T1000 (cell line): ENCODE results near the gene SLC26A6.

Source experiments
- DNase-seq: peaks from one replicate; lab custom pipeline; 2025; ENCODE audit warnings: mixed read lengths; lab: John Stamatoyannopoulos, UW

SLC26A6 gene

DNA sequence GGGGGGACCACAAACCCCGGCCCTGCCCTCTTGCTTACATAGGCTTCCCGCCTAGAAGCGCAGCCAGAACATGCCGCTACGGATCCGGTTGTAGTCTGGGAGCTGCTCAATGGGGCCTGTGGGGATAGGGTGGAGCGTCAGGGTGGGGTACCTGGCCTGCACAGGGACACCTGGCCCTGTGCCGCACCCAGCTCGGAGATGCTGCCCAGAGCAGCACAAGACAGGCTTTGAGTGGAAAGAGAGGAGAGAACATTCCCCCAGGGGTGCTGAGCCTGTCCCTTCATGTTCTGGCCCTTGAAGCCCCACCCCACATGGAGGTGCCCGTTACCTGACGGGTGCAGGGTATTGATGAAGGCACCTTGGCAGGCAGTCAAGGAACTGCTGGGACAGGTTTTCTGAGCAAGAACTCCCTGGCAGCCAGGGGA lies 36.2 kb downstream of the SLC26A6 start:
- DNase-seq = no peak

DNA sequence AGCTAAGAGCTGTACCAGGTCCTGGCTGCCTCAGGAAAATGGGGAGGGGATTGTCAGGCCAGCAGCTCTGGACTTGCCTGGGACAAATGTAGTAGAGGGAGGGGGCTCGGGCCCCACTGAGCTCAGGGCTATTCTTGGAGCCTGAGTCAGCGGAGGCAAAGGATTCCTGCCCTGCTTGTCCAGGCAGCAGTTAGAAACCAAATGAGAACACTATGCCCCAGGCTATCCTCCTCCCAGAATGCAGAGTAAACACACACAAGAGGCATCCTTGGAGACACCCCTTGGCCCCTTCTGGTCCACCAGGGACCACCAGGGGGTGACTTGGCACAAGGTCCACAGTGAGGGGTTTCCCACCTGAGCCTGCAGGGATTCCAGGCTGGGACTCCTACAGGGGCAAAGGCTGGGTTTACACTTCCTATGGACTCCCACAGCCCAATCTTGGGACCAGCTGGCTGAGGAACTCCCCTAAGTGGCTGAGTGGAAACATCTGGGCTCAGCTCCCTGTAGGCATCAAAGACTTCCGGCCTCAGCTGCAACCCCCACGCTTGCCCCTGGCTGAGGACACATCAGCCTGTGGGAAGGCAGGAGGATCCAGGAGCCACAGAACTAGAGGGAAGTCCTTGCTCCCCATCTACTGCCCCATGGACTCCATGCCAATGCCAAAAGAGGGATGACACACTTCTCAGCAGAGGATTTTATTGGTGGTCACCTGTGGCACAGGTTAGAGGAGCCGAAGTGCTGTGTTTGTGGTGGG lies 36.8 kb downstream of the SLC26A6 start:
- peak; percentile 93 for DNase-seq

DNA sequence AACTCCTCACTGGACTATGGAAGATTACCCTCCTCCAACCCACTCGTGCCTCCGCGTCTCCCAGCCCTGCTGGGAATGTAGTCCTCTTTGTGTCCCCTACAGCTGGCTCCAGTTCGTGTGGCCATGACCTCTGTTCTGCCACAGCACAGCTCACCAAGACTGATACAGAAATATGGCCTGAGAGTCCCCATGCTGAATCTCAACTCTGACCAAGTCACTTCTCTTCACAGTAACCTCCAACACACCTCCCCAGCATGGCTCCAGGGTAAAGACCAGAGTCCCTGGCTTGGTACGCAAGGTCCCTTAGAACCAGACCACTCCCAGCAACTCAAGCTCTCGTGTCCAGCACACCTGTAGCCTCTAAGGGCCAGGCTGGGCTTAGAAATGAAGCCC lies 37.9 kb downstream of the SLC26A6 start:
- DNase-seq = no peak

GRCh38 chr3:48596676-48597407 lies 38.4 kb downstream of the SLC26A6 start:
- no peak for DNase-seq

GRCh38 chr3:48596157-48596556 lies 39.1 kb downstream of the SLC26A6 start:
- DNase-seq = no peak

- DNase-seq = peak; percentile 98
Observed at GRCh38 chr3:48595526-48596121, 39.6 kb downstream of the SLC26A6 start.

DNA sequence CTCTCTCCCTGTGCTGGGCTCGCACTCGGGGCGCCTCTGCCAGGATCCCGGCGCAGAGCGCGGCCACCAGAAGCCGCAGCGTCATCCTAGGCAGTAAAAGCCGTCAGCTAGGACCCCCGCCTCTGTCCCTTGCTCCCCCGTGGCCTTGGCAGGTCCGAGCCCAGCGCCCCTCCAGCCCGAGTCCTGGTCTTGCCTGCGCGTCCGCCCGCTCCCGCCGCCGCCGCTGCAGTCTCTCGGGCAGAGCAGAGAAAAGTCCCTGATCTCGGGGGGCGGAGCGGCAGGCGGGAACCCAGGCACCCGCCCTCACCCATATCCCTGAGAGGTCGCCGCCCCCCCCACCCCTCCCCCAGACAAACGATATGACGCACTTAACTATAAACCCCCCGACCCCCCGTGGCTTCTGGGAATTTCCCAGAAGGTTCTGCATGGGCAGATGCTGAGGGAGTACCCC lies 40.2 kb downstream of the SLC26A6 start, which contains the start of gene COL7A1:
Gene COL7A1 (minus strand): TSS at position 255 of the 451 bp plus-strand sequence. CDS start 170 bp downstream, at position 85.
- no peak for DNase-seq

DNA sequence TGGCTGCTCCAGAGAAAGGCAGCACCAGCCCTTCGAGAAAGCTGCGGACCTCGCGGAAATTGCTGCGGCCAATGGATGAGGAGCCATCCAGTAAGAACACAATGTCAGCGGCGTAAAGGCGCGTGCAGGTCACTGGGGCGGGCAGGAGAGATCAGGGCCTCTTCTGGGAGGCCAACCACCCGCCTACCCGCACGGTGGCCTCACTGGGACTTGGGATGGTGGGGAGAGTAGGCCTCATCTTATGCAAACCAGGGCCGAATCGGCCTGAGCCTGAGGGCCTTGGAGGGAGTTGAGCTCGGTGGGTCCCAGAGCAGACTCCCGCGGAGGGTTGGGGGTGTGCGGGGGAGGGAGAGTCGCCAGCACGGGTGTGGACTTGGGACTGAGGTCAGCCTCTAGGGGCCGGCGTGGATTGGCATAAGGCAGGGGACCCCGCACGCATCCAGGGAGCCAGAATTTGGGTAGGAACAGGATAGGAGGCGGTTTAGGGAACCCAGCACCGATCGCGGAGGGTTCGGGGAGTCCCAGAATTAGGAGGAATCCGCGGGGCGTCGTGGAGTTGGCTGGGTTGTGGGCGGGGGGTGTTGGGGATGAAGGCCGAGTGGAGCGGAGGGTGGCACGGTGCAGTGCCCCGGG lies 40.7 kb downstream of the SLC26A6 start:
- DNase-seq = no peak

DNA sequence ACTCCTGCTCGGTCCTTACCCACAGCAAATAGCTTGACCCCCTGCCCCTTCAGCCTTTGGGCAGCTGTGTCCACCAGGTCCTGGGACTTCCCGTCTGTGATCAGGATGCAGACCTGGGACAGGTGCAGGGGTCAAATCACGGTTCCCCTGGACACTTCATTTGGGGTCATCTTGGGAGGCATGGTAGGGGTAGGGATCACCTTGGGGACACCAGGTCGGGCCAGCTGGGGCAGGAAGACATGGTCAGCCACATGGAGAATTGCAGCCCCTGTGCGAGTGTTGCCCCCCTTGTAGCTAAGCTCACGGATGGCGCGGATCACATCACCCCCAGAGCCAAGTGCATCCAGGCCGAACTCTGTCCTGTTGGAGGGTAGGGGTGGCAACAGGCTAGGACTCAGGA lies 41.9 kb downstream of the SLC26A6 start:
- no peak for DNase-seq

DNA sequence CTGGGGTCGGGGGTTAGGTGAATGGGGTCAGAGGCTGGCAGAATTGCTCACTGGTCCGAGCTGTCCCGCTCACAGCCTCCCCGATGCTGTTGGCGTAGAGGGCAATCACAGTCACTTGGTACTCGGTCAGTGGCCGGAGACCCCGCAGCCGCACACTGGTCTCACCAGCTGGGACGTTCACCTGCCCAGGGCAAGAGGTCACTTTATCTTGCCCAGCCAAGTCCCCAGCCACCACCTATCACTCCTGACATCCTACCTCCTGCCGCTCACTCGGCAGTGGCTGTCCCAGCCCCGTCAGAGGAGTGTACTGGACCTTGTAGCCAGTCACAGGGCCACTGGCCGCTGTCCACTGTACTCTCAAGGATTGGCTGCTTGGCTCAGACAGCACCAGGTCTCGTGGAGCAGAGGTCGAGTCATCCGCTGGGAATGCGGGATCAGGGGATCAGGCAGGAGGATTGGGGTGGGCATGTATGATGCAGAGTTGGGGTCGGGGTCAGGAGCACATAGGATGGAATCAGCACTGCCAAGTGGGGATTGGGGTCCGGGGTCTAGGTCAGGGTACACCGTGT lies 42.7 kb downstream of the SLC26A6 start:
- DNase-seq = no peak

DNA sequence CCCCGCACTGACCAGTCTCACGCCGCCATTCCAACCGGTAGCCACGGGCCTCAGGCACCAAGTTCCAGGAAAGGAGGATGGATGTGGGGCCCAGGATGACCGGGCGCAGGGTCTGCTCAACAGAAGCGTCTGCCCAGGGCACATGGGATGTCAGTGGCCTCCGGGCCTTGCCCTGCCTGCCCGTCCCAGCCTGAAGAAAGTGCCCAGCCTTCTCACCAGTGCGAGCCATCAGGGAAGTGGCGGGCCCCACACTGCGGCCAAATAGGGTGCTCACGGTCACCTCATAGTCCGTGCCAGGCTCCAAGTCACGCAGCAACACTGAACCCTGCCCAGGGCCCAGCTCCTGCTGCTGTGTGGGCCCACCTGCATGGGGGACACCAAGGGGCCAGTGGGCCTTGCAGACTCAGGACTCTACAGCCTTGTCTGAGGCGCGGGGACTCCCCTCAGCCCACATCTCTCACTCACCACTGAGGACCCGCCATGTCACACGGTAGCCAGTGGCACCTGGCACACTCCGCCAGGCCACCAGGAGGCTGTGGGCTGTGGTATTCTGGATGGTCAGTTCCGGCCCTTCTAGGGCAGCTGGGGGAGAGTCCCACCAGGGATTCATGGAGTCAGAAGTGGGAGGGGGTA lies 43.3 kb downstream of the SLC26A6 start:
- no peak for DNase-seq

DNA sequence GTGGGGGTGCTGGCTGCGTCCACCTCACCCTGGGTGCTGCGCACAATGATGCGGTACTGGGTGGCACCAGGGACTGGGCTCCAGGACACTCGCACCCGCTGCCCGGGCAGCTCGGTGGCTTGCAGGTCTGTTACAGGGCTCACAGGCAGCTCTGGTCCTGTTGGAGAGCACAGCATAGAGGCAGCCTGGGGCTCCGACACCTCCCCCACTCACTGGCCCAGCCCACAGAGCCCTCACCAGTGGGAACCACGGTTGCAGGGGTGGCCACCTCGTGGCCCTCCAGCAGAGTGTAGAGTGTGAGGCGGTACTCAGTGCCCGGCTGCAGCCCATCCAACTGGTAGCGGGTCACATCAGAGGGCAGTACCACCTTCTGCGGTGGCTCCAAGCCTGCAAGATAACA lies 43.8 kb downstream of the SLC26A6 start:
- no peak for DNase-seq

- DNase-seq = no peak
Observed at GRCh38 chr3:48588230-48588629, 47.0 kb downstream of the SLC26A6 start.

DNA sequence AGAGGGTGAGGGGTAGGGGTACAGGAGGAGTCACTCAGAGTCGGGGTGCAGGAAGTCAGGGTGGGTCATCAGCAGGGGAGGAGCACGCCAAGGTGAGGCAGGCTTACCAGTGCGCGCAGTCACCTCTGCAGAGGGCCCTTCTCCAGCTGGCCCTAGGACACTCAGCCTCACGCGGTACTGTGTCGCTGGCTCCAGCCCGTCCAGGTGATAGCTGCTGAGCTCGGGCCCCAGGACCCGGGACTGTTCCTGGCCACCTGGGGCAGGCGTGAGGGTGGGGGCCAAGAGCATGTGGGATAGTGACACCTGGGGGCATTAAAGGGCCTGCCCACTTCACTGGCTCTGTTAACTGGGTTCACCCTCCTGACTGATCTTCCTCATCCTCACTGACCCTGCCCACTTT lies 47.6 kb downstream of the SLC26A6 start:
- DNase-seq = no peak

- no peak for DNase-seq
Observed at GRCh38 chr3:48585411-48585810, 49.9 kb downstream of the SLC26A6 start.

DNA sequence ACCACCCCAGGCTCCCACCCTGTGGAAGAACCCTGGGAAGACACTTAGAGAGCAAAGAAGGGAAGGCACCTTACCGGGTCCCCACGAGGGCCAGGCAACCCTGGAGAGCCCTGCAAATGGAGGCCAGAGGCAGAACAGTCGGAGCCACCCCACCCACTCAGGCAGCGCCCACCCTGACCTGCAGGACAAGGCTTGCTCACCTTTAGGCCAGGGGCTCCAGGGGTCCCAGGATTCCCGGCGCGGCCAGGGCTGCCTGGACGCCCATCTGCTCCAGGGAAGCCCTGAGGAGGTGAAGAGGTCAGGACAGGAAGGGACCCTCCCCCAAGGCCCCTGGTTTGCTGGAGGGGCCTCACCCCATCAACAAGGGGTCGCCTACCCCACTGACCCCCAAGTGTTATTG lies 50.4 kb downstream of the SLC26A6 start:
- DNase-seq = no peak

- DNase-seq = no peak
Observed at GRCh38 chr3:48581621-48582481, 53.4 kb downstream of the SLC26A6 start.

- DNase-seq = no peak
Observed at GRCh38 chr3:48576647-48577046, 58.6 kb downstream of the SLC26A6 start.
